GM10248 (cell line): ENCODE data around the gene FMN2.

Source experiments
- CTCF ChIA-PET: fragments of 300-600 bp; sonication (Branson Sonifier 250); formaldehyde crosslinking; extraction: SDS; loops from one replicate; lab custom pipeline; 2021; ENCODE audit warnings: antibody characterized with exemption; lab: Yijun Ruan, JAX
- POLR2A ChIA-PET: fragments of 350-650 bp; sonication (Branson Sonifier 250); formaldehyde crosslinking; extraction: SDS; loops from one replicate; lab custom pipeline; 2020; ENCODE audit warnings: antibody characterized with exemption; lab: Yijun Ruan, JAX
- DNase-seq: peaks from one replicate; pipeline ENCODE4 v3.0.0; 2012; ENCODE audit errors: extremely low spot score
- CTCF ChIP-seq: IDR thresholded peaks from 2 replicates; pipeline ENCODE4 v1.5.1; 2012; ENCODE audit warnings: mild to moderate bottlenecking, low read depth; ENCODE audit errors: extremely low read depth, missing control alignments, control extremely low read depth

The FMN2 gene

GRCh38 chr1:240363315-240363714 is 271.6 kb downstream of the FMN2 start:
- no peak for DNase-seq
- ChIA-PET POLR2A (no interaction called here), CTCF (no interaction called here)
- no peak for TF ChIP-seq CTCF

DNA sequence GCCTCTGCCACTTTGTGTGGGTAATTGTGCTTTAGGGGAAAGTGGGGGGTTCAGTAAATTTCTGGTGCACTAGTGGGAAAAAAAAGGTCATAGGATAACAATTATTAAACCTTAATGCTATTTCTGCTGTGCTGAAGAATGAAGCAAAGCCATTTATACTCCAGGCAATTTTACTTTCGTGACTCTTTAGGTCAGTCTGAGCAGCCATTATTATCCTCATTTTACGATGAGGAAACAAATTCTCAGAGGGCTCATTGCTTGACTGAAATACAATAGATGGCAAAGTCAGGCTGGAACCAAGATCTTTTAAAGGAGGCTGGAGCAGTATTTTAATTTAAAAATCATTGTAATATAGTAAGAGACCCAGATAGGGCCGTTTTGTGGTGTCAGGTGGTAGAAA is 272.2 kb downstream of the FMN2 start:
- CTCF ChIA-PET: no interaction called here
- no peak for DNase-seq
- TF ChIP-seq CTCF: no peak
- POLR2A ChIA-PET: no interaction called here

GRCh38 chr1:240366636-240367035 is 275.0 kb downstream of the FMN2 start:
- POLR2A ChIA-PET: no interaction called here
- DNase-seq: no peak

DNA sequence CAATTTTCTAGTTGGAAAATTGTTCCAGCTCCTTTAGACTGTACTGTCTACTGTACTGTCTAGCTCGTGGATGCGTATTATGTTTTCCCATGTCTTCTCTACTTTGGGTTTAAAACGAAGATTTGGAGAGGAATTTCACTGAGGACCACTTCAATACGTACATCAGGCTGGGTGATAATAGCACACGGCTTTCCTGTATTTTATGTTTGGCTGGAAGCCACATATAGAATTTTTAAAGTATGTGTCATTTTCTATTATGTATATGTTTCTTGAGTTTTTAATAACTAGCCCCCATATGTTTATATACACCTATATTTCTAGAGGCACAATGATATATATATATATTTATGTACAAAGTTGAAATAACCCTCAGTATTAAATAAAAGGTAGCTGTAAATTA is 293.9 kb downstream of the FMN2 start:
- CTCF ChIA-PET: interaction anchor here (1.5 kb wide), 1 partner anchor 10 kb away, joined by 4 read pairs; no protein-coding TSS in a partner anchor
- no peak for TF ChIP-seq CTCF
- DNase-seq: no peak
- POLR2A ChIA-PET: no interaction called here

More at GRCh38 chr1:240366636-240367035, 275.0 kb downstream of the FMN2 start:
- CTCF ChIA-PET: no interaction called here
- TF ChIP-seq CTCF: no peak

- no peak for DNase-seq
- POLR2A ChIA-PET: no interaction called here
- TF ChIP-seq CTCF: no peak
- CTCF ChIA-PET: interaction anchor here (1.5 kb wide), 1 partner anchor 9 kb away, joined by 4 read pairs; no protein-coding TSS in a partner anchor
These were observed 294.6 kb downstream of the FMN2 start for GRCh38 chr1:240385985-240386978.

GRCh38 chr1:240387051-240387450 is 295.4 kb downstream of the FMN2 start:
- ChIA-PET POLR2A (no interaction called here), CTCF (interaction anchor here (1.5 kb wide), 1 partner anchor 8 kb away, joined by 4 read pairs; no protein-coding TSS in a partner anchor)
- no peak for TF ChIP-seq CTCF
- DNase-seq: no peak
